Esophagus muscularis mucosa (tissue), 4 donors: ENCODE data around the gene SERINC2. TPM values are rescaled to one million over a fixed set of nuclear protein-coding genes. Genes with fewer than 3 reads are reported as not detected.

Source experiments
- DNase-seq: peaks from one replicate; pipeline ENCODE4 v3.0.0-alpha.2; 2017; ENCODE audit errors: extremely low spot score
- H3K27ac ChIP-seq, 4 donors: fragments of 200-600 bp; sonication (generic); replicated peaks in 1 of 4; 1 replicate in 3 of 4; 2 replicates in 1 of 4; pipeline ENCODE4 v1.5.1; 2016 to 2019; ENCODE audit warnings: mild to moderate bottlenecking in 1 of 4
- H3K27me3 ChIP-seq, 4 donors: fragments of 200-600 bp; sonication (generic); one replicate each; pipeline versions ENCODE4 v1.5.1 to v1.6.0; 2016 to 2019
- H3K36me3 ChIP-seq, 4 donors: fragments of 200-600 bp; sonication (generic); one replicate each; pipeline ENCODE4 v1.5.1; 2016 to 2019
- H3K4me1 ChIP-seq, 4 donors: fragments of 200-600 bp; sonication (generic); one replicate each; pipeline ENCODE4 v1.5.1; 2016 to 2019
- H3K4me3 ChIP-seq, 4 donors: fragments of 200-600 bp; sonication (generic); 1 replicate in 2 of 4; 2 replicates in 2 of 4; pipeline ENCODE4 v1.5.1; 2016 to 2019; ENCODE audit warnings: mild to moderate bottlenecking in 4 of 4, moderate library complexity in 1 of 4
- H3K9me3 ChIP-seq, 4 donors: fragments of 200-600 bp; sonication (generic); 1 replicate in 3 of 4; 2 replicates in 1 of 4; pipeline ENCODE4 v1.5.1; 2016 to 2019
- CTCF ChIP-seq, 3 experiments: fragments of 200-600 bp in 2 of 3; fragments of 450-650 bp in 1 of 3; sonication (generic) in 2 of 3; IDR thresholded peaks; one replicate each; pipeline ENCODE4 v1.5.1; 2017 to 2019; ENCODE audit warnings: antibody characterized with exemption in 3 of 3, mild to moderate bottlenecking in 2 of 3, moderate library complexity in 1 of 3
- EP300 ChIP-seq: sonication (generic); formaldehyde crosslinking; IDR thresholded peaks from one replicate; pipeline ENCODE4 v1.6.1; 2017; ENCODE audit warnings: antibody characterized with exemption
- POLR2A ChIP-seq: fragments of 450-650 bp; IDR thresholded peaks from one replicate; pipeline ENCODE4 v1.6.1; 2017; ENCODE audit warnings: antibody characterized with exemption, moderate library complexity, mild to moderate bottlenecking, low read depth
- POLR2AphosphoS5 ChIP-seq, 2 donors: sonication (generic); formaldehyde crosslinking; IDR thresholded peaks; one replicate each; pipeline ENCODE4 v1.6.1; 2017; ENCODE audit warnings: antibody characterized with exemption in 2 of 2
- WGBS: methylation state at CpG from one replicate; pipeline ENCODE4 v1.1.5; 2018; 5-methylcytosine and 5-hydroxymethylcytosine counted together
- intact Hi-C: fragments of 100-400 bp; cut with DNase I; formaldehyde crosslinking; loops from one replicate; pipeline ENCODE4 v1.15.1; 2023
- total RNA-seq, 4 donors: library from RNA; depleted of rRNA; stranded (reverse); fragments of >200 nt; gene quantifications; one replicate each; pipeline versions ENCODE4 v1.1.0 to v1.2.1, GENCODE V29; 2016

SERINC2 gene
- total RNA-seq, 4 donors from 2014 or later = 1.7 to 4.0 (median 2.8) TPM

- Histone ChIP-seq H3K4me1 (peaks cover 0 to 5% (median 0%) of the 10 kb centered on the region in 4 donors), H3K4me3 (no peak overlapping the region), H3K27ac (no peak overlapping the region), H3K36me3 (no peaks in the 10 kb centered on the region), H3K27me3 (no peaks in the 10 kb centered on the region), H3K9me3 (no peaks in the 10 kb centered on the region)
- no peak for DNase-seq
- TF ChIP-seq CTCF (IDR thresholded peaks at IDR 0.05) (peak in 2 of 3 experiments; percentile 11 to 31), EP300 (no peak)
- intact Hi-C loops = loop anchor here (2.0 to 10.0 kb wide), 4 partner anchors 27 to 259 kb away; no protein-coding TSS in a partner anchor
- WGBS = 47% methylated on average over 9 of the region's 9 CpGs
Measured at GRCh38 chr1:31421371-31422040, 8.5 kb downstream of the SERINC2 start.

- H3K9me3 ChIP-seq = no peaks in the 10 kb centered on the region
- H3K27ac ChIP-seq = no peak overlapping the region
- H3K36me3 ChIP-seq = no peaks in the 10 kb centered on the region
- peaks cover 0 to 5% (median 0%) of the 10 kb centered on the region in 4 donors for H3K4me1 ChIP-seq
- no peak overlapping the region for H3K4me3 ChIP-seq
- intact Hi-C loops = loop anchor here (2.0 to 10.0 kb wide), 4 partner anchors 28 to 260 kb away; no protein-coding TSS in a partner anchor
- no peaks in the 10 kb centered on the region for H3K27me3 ChIP-seq
- no peak for DNase-seq
- WGBS = 38% methylated on average over 15 of the region's 15 CpGs
- TF ChIP-seq EP300 (no peak), POLR2A (no peak), CTCF (IDR thresholded peaks at IDR 0.05) (peak in 2 of 3 experiments; percentile 89 to 90), POLR2AphosphoS5 (IDR thresholded peaks at IDR 0.05) (no peak)
Measured at GRCh38 chr1:31422505-31423319, 9.7 kb downstream of the SERINC2 start.

GRCh38 chr1:31423418-31423947 is 10.5 kb downstream of the SERINC2 start:
- no peak for DNase-seq
- 80% methylated on average over 13 of the region's 23 CpGs for WGBS
- no peak for TF ChIP-seq POLR2AphosphoS5 (IDR thresholded peaks at IDR 0.05)
- Histone ChIP-seq H3K36me3 (no peaks in the 10 kb centered on the region), H3K27me3 (no peaks in the 10 kb centered on the region), H3K9me3 (no peaks in the 10 kb centered on the region), H3K4me1 (peaks cover 0 to 5% (median 0%) of the 10 kb centered on the region in 4 donors), H3K4me3 (no peak overlapping the region), H3K27ac (no peak overlapping the region)
- intact Hi-C loops = loop anchor here (2.0 to 10.0 kb wide), 4 partner anchors 29 to 261 kb away; no protein-coding TSS in a partner anchor

- no peak for TF ChIP-seq EP300
- no peak for TF ChIP-seq POLR2A
- no peak for TF ChIP-seq POLR2AphosphoS5 (IDR thresholded peaks at IDR 0.05)
- TF ChIP-seq CTCF (IDR thresholded peaks at IDR 0.05) = no peak
- H3K4me3 ChIP-seq = no peak overlapping the region
- no peaks in the 10 kb centered on the region for H3K9me3 ChIP-seq
- H3K27me3 ChIP-seq = no peaks in the 10 kb centered on the region
- DNase-seq = no peak
- no peak overlapping the region for H3K27ac ChIP-seq
- intact Hi-C loops = loop anchor here (5.0 to 10.0 kb wide), 2 partner anchors 120 to 262 kb away; no protein-coding TSS in a partner anchor
- WGBS = 85% methylated on average over 15 of the region's 15 CpGs
- peaks cover 0 to 5% (median 0%) of the 10 kb centered on the region in 4 donors for H3K4me1 ChIP-seq
- H3K36me3 ChIP-seq = no peaks in the 10 kb centered on the region
Measured at GRCh38 chr1:31424568-31424967, 11.6 kb downstream of the SERINC2 start.
